ENCODE results near the gene EFL1.
"Not testable (repeated sequence)": the region's sequence is repeated elsewhere in the genome, so short reads cannot be mapped to it uniquely, and the experiment has no call there.

DNA sequence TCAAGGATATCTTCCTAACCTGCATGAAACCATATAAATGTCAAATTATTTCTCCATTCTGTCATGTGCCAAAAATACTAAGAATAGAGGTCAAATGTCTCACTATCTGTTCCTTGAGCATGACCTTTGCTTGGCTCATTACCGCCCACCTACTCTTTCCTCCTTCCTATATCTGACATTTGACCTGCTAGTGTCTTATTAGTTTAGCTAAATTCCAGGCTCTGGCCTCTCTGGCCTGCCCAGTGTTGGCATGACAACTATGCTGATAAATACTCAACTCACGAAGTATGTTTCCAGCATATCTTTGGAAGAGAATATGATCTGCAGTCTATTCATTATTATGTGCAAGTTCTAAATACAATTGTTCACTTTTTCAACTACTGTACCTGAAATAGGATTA, 58.0 kb downstream of the EFL1 start:
- not testable (repeated sequence) for TF ChIP-seq EZH2 (IDR thresholded peaks at IDR 0.05; ENCODE audit: low read length, missing control alignments)
- TF ChIP-seq, protein P1, sequence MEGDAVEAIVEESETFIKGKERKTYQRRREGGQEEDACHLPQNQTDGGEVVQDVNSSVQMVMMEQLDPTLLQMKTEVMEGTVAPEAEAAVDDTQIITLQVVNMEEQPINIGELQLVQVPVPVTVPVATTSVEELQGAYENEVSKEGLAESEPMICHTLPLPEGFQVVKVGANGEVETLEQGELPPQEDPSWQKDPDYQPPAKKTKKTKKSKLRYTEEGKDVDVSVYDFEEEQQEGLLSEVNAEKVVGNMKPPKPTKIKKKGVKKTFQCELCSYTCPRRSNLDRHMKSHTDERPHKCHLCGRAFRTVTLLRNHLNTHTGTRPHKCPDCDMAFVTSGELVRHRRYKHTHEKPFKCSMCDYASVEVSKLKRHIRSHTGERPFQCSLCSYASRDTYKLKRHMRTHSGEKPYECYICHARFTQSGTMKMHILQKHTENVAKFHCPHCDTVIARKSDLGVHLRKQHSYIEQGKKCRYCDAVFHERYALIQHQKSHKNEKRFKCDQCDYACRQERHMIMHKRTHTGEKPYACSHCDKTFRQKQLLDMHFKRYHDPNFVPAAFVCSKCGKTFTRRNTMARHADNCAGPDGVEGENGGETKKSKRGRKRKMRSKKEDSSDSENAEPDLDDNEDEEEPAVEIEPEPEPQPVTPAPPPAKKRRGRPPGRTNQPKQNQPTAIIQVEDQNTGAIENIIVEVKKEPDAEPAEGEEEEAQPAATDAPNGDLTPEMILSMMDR (conservative IDR thresholded peaks at IDR 0.05 in 1 of 2, IDR thresholded peaks at IDR 0.05 in 1 of 2; ENCODE audit: low read depth in 1 of 2, low read length in 2 of 2): not testable (repeated sequence)

Measured in fibroblast of lung (primary cell).